GM19193 (cell line): ENCODE data around the gene EPX.

Source experiments
- POLR2A ChIP-seq: IDR thresholded peaks from 4 replicates; pipeline ENCODE4 v1.6.1; 2011; ENCODE audit not compliant: insufficient read depth, insufficient read length; ENCODE audit errors: extremely low read depth

EPX gene

DNA sequence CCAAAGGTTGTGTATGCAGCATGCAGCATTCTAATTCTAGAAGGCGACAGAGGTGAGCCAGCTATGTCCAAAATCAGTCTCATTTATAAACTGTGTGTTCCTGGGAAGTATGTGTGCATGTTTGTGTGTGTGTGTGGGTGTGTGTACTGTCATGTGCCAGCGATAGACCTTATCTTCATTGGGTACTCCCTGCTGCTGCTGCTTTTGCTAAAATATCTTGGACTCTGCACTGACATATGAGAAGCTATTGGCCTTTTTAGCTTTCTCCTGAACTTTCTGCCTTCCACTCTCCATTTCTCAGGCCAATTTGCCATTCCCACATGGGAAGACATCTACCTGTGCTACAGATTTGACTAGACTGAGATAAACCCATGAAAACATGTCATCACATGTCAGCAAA is 43.9 kb downstream of the EPX start:
- no peak for TF ChIP-seq POLR2A

DNA sequence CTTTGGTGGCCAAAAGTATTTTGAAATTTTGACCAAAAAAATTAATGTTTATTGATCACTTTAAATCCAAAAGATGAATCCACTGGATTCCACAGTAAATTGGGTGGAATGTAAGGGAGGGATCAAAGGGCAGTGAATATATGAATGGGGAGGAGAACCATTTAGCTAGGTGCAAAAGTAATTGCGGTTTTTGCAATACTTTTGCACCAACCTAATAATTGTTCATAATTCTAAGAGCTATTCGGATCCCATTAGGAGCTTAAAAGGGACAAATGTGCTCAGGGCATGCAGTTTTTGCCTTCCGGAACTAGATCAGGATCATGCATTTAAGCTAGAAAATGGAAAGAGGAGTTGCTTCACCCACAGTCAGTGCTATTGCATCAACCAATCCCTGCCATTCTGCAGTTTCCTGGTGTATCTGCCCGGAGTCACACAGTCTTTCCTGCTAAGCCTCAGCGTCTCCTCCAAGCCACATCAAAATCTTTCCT is 45.7 kb downstream of the EPX start, which contains the start of gene LPO:
LPO (plus strand) TSS at position 438 of the 488 bp plus-strand sequence. CDS start 4,396 bp downstream, outside the sequence.
- no peak for TF ChIP-seq POLR2A

GRCh38 chr17:58239987-58240386 is 47.5 kb downstream of the EPX start:
- no peak for TF ChIP-seq POLR2A

- TF ChIP-seq POLR2A = no peak
Measured at GRCh38 chr17:58242171-58242784, 49.8 kb downstream of the EPX start.

- TF ChIP-seq POLR2A = no peak
Measured at GRCh38 chr17:58244963-58245362, 52.4 kb downstream of the EPX start.

DNA sequence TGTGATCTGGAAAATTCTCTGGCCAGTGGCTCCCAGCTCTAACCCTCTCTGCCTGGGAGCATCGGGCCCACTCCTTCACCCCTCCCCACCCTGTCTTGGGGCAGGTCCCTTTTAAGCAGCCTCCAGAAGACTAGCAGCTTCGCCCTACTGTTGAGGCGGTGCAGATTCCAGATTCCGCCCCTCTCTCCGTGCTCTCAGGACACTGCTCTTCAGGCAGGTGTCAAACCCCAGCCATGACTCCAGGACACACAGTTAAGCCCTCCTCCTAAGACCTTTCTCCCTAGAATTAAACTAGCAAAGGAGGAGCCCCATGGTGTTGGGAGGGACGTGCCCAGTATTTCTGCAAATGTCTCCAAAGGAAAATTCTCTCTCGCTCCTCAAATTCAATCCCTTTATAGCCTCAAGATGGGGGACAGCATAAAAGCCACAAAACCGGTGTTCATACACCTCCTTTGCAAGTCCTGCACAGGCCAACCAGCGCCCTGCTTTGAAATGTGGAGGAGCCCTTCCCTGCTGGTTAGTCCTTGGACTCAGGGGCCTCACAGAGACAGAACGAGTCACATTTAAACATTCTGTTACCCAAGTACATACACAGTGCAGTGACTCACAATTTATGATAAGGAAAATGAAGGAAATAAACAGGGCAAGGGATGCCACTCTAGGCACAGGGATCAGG is 53.0 kb downstream of the EPX start:
- no peak for TF ChIP-seq POLR2A

- TF ChIP-seq POLR2A = no peak
Measured at GRCh38 chr17:58246104-58246740, 53.7 kb downstream of the EPX start.

GRCh38 chr17:58246781-58247180 is 54.3 kb downstream of the EPX start:
- TF ChIP-seq POLR2A = no peak

- no peak for TF ChIP-seq POLR2A
Measured at GRCh38 chr17:58247511-58248363, 55.2 kb downstream of the EPX start.

DNA sequence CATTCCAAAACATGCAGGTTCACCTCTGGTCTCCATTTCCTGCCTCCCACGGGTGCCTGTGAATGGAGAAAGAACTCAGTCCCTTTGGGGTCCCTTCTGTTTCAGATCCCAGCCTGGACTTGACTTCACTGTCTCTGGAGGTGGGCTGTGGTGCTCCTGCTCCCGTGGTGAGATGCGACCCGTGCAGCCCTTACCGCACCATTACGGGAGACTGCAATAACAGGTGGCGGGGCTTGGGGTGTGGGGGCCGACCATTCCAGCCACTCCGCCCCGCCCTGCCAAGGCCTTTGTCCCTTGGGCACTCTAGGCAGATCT is 56.4 kb downstream of the EPX start:
- no peak for TF ChIP-seq POLR2A

GRCh38 chr17:58249270-58250133 is 57.0 kb downstream of the EPX start:
- no peak for TF ChIP-seq POLR2A

- no peak for TF ChIP-seq POLR2A
Measured at GRCh38 chr17:58250344-58251011, 58.0 kb downstream of the EPX start.

GRCh38 chr17:58252141-58252540 is 59.6 kb downstream of the EPX start:
- no peak for TF ChIP-seq POLR2A

DNA sequence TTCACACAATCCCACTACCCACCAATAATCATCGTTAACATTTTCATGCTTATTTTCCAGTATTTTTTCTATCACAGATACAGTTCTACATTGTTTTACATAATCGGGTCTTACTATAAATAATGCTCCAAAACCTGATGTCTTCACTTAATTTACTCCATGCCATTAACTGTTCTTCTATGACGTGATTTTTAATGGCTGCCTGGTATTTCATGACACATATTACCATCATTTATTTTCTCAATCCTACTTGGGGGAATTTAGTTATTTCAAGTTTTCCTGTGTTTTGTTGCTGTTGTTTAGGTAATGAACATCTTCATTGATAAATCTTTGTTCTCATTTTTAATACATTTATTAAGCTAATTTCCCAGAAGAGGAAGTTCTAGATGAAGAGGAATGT is 60.6 kb downstream of the EPX start:
- TF ChIP-seq POLR2A = no peak
